C1 segment of cervical spinal cord (tissue), 14 donors: ENCODE results near the gene HSD11B1L.
"Not testable (repeated sequence)": the region's sequence is repeated elsewhere in the genome, so short reads cannot be mapped to it uniquely, and the experiment has no call there.

Source experiments
- DNase-seq, 14 donors: peaks; one replicate each; lab custom pipeline; 2025; lab: John Stamatoyannopoulos, UW

The HSD11B1L gene

DNA sequence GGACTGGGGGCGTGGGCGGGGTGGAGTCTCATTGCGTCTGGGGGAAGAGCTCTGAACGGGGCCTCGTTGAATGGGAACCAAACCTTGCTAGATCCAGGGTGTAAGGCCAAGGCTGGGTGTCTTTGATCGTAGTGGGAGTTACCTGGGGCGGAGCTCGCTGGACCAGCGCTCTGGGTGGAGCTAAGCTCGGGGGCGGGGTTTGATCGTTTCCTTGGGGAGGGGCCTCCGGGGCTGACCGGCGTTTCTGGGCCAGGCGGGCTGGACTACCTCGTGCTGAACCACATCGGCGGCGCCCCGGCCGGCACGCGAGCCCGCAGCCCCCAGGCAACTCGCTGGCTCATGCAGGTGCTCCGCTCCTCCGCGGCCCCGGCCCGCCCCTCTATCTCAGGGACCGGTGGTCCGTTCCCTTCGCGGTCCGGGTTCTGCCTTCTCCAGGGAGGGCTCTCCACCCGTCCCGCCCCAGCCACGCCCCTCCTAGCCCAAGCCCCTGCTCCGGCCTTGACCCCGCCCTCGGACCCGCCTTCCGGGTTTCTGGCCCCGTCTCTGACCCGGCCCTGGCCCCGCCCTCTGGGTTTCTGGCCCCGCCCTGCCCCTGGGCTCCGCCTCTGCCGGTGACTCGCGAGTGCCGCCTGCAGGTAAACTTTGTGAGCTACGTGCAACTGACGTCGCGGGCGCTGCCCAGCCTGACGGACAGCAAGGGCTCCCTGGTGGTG lies 6.0 kb downstream of the HSD11B1L start:
- DNase-seq: peak; percentile 51 to 92 (median 84)

DNA sequence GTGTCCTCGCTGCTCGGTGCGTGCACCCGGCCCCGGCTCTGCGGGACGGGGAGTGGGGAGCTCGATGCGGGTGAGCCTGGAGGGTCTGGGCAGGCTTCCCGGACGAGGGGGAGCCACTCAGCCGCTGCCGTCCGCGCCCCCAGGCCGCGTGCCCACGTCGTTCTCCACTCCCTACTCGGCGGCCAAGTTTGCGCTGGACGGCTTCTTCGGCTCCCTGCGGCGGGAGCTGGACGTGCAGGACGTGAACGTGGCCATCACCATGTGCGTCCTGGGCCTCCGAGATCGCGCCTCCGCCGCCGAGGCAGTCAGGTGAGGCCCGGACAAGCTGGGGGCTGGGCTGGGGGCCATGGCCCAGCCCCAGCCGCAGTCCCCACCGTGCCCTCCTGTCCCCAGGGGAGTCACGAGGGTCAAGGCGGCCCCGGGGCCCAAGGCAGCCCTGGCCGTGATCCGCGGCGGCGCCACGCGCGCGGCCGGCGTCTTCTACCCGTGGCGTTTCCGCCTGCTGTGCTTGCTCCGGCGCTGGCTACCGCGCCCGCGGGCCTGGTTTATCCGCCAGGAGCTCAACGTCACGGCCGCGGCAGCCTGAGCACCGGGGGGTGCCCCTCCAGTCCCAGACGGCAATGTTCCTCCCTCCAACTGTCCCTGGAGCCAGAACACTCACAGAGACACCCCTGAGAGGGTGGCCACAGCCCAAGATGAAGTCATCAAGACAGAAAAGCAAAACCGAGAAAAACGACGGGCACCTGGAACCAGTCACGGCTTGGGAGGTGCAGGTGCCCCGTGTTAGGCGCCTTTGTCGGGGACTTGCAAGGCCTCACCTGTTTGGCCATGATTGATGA lies 6.8 kb downstream of the HSD11B1L start:
- DNase-seq: no peak

DNA sequence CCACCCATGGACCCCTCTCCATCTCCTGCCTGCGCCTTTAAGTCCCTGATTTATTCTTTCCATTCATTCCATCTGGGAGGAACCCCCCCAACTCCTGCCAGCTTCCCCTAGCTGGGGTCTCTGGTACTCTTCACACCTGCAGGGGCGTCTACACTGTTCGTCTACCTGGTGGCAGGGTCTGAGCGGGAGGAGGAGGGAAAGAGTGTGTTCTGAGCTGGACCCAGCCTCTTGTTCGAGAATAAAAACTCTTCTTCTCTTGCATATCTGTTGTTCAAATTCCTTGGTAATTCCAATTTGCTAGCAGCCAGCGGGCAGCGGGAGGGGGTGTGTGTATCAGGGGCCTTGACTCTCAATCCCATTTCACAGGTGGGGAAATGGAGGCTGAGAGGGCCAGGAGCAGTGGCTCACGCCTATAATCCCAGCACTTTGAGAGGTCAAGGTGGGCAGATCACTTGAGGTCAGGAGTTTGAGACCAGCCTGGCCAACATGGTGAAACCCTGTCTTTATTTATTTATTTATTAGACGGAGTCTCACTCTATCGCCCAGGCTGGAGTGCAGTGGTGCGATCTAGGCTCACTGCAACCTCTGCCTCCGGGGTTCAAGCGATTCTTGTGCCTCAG lies 7.5 kb downstream of the HSD11B1L start:
- DNase-seq: not testable (repeated sequence)

DNA sequence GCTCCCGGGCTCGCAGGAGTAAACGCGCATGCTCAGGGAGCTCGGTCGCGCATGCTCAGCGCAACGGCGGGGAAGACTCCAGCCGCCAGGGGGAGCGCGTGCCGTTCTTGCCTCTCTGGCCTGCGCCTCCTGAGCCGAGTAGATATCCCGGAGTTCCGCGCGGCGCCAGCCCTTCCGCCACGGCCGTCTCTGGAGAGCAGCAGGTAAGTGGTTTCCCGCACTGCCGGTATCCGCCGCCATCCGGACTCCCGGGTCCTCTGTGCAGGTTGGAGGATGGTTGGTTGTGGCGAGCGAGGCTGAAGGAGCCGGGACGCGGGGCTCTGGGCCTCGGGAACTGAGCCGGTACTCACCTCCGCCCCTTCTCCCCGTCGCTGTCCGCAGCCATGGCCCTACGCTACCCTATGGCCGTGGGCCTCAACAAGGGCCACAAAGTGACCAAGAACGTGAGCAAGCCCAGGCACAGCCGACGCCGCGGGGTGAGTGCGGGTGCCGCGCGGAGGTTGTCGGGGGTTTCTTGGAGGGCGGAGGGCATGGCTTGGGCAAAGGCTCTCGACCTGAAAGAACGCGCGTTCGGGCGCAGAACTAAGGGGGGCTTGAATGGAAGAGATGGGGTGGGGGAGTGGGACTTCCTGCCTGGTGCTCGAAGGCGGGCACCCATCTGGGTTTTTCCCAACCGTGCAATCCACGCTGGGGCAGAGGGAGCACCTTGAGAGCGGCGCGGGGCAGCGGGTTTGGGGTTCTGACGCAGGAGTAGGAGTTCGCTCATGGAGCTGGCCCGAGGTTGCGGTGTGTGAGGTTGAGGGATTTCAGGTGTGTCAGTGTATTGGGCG lies 9.5 kb downstream of the HSD11B1L start, which contains the start of gene RPL36:
Gene RPL36, plus strand, starts transcription at position 171 of the 830 bp plus-strand sequence. Its CDS starts 213 bp downstream, at position 384.
- DNase-seq: peak; percentile 72 to 98 (median 94)

DNA sequence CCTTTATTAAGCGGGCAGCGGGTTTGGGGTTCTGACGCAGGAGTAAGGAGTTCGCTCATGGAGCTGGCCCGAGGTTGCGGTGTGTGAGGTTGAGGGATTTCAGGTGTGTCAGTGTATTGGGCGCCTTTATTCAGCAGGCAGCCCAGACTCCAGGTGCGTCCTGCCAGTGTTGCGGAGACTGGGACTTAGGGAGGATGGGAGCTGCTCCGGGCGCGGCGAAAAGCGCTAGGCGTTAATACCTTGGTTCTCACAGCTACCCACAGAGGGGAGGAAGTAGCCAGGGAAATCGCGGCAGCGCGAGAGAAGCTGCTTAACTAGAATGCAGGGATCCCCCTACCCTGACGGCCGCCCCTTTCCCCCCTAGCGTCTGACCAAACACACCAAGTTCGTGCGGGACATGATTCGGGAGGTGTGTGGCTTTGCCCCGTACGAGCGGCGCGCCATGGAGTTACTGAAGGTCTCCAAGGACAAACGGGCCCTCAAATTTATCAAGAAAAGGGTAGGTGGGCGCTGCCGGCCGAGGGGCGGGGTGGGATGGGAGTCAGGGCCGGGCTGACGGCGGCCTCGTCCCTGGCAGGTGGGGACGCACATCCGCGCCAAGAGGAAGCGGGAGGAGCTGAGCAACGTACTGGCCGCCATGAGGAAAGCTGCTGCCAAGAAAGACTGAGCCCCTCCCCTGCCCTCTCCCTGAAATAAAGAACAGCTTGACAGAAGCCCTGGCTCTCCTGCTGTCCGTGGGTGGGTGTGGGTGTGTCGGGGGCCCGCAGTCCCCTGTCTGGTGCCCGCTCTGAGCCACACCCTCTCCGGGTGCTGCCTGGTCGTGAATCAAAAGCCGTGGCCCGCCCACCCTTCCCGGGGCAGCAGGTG lies 10.4 kb downstream of the HSD11B1L start:
- peak in 6 of 14 donors; percentile 13 to 49 (median 28) for DNase-seq

DNA sequence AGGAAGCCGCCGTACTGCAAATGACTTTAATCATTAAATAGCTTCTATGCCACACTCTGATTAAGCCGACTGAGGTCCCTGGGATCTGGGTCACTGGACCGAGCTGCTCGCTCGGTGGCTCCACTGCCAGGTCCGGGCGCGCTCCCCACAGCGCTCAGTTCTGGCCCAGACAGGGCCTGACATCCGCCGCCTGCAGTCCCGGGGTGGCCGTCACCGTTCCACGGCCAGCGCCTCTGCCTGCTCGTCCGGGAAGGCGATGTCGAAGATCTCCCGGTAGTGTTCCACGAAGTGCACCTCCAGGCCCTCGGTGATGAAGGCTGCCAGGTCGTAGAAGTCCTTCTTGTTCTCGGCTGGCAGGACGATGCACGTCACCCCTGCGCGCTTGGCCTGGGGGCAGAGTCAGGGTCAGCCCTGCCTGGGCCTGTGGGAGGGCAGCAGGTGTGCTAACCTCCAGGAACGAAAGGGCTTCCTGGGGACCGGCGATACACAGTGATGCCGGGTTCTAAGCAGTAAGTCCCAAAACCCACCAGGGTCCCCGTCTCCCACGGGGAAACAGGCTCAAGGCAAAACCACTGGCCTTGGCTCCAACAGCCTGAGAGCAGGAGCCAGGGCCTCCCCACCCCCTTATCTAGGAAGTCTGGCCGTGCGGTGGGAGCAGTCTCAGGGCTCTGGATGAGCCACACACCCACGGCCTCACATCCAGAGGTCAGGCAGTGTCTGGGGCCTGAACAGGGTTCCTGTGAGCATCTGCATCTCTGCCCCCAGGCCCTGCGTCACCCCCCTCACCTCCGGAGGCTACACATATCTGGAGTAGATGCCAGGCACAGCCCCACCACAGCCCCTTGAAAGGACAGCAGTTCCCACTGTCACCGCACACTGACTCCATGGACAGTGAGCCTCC lies 11.2 kb downstream of the HSD11B1L start:
- DNase-seq: peak in 4 of 14 donors; percentile 13 to 49 (median 32)

DNA sequence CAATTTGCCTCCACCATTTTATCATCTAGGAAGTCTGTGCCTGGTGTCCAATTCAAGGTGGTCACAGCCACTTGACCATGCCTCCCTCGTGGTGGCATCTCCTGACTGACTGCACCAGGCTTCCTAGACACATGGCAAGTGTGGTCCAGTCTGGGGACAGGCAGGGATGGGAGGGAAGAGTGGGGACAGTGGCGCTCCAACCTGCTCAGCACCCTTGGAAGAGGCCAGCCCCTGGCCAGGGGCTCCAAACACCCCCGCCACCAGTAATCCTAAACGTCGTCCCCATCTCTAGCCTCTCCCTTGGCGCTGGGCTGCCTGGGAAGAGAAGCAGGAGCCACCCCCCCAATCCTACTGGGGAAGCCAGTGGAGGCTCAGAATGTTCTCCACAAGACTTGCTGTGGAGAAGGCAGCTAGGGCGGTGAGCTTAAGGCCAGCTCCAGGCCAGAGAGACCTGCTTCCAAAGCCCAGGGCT lies 11.9 kb downstream of the HSD11B1L start:
- DNase-seq: no peak

DNA sequence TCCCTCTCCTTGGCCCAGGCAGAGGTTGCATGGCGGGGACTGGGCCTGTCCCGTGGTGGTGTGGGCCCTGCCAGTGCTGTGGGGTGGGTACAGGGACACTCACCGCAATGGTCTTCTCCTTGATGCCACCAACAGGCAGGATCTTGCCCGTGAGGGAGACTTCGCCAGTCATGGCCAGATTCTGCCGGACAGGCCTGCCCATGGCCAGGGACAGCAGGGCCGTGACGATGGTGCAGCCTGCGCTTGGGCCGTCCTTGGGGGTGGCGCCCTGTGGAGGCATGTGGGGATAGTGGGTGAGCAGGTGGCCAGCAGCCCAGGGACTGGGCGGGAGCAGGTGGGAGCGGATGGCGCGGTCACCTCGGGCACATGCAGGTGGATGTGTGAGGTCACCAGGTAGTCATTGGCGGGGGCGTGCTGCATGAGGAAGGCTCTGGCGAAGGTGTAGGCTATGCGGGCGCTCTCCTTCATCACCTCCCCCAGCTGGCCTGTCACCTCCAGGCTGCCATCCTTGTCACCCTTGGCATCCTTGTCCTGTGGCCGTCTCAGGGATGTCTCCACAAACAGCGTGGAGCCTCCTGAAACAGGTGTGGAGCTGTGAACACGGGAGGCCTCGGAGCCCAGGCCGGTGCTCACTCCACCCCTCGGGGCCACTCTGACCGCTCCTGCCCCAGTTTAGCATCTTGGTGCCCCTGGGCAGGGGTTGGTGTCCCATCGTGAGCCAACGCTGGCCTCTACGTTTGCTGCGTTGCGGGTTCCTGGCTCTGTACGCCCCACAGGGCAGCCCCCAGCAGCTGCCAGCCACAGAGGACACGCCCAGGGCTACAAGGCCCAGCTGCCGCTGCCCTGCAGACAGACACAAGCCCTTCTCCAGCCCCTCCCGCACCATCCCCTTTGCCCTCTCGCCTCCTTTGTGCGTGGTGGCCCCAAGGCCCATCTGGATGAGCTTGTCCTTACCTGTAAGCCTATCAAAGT lies 12.7 kb downstream of the HSD11B1L start:
- no peak for DNase-seq

DNA sequence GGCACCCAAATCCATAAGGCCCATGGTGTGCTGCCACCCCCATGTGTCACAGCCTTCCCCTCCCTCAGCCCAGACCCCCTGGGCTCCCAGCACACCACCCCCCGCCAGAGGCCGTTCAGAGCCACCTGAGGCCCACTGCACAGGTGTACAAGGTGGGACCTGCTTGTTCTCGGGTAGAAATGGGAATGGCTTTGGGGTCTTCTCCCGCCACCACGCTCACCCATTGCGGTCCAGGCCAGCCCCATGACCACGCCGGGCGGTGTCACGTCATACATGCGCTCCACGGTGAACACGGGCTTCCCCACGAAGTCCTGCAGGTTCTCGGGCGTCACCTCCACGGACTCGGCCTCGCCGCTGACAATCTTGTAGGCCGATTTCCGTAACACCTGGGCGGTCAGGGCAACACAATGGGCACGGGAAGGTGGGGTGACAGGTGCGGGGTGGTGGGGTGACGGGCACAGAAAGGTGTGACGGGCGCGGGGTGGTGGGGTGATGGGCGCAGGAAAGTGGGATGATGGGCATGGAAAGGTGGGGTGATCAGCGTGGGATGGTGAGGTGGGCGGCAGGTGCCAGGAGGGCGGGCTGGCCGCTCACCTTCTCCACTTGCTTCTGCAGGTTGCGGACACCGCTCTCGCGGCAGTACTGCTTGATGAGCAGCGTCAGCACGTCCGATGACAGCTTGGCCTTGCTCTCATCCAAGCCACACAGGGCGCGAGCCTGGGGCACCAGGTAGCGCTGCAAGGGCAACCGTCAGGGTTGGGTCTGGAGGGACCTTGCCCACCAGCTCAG lies 13.5 kb downstream of the HSD11B1L start:
- DNase-seq: no peak

DNA sequence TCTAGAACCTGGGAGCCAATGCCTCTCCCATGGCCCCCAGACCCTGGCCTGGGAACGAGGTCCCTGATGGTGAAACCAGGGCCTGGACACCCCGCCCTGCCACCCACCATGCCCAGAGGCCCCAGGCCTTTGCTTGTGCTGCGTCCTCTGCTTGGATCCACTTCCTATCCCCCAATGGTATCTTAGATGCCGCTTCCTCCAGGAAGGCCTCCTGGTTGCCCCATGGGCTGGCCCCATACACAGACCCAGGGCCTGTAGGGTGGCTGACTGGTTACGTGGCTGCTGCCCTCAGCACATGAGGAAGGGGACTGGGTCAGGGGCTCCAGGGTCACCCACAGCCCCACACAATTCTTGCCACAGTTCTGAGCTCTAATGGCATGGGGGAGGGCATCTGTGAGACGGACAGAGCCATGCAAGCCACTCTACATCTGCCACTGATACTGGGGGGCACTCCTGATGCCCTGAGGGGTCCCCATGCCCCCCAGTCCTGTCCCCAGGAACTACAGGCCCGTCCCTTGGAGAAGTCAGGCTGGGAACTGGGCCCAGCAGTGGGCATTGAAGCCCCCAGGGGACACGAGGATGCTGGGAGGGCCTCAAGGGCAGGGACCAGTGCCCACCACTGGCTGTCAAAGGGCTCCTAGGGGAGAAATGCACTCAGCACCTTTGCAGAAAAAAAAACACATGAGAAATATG lies 14.3 kb downstream of the HSD11B1L start:
- no peak for DNase-seq

DNA sequence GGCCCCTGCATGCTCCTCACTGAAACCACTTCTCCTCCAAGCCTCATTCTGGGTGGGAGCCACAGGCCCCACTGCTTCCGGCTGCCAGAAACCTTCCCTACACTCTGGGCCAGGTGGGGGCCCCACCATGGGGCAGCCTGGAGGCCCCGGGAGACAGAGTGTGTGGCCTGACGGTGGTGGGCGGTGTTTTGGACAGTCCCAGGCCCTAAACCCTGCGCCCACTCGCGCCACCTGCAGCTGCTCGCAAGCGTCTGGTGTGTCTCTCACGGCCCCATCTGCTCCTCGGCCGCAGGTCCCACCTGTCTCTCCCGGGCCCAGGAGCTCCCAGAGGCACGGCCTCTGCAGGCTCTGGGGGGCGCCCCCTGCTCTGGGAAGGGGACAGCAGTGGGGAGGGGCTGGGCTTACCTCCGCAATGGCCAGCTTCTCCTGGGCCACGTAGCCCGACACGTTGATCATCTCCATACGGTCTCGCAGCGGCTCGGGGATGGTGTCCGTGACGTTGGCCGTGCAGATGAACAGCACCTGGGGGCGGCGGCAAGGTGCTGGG lies 14.9 kb downstream of the HSD11B1L start:
- DNase-seq: no peak

DNA sequence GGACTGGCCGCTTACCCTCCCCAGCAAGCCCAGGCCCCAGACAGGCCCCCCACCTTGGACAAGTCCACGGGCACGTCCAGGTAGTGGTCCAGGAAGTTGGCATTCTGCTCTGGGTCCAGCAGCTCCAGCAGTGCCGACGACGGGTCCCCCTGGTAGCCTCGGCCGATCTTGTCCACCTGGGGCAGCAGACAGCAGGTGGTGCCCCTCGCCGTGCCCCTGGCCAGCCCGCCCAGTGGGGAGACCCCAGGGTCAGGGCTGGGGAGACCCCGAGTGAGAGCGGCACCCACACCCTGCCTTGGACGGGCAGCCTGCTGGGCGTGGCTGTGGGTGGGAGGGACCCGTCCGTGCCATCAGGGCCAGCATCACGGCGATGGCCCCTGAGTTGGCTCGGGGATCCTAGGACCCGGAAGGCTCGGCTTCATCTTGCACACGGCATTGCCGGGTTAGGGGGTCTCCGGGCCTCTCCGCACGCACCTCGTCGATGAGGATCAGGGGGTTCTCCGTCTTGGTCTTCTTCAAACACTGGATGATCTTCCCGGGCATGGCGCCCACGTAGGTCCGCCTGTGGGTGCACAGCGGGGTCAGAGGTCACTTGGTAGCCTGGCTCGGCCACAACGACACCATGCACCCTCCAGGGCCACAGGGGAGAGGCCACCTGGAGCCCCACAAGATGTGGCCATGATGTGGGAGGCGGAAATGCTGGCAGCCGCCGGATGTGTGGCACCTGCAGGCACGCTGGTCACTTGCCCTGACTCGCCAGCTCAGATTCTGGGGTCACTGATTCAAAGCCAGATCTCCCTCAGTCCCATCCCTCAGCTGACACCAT lies 15.6 kb downstream of the HSD11B1L start:
- no peak for DNase-seq

DNA sequence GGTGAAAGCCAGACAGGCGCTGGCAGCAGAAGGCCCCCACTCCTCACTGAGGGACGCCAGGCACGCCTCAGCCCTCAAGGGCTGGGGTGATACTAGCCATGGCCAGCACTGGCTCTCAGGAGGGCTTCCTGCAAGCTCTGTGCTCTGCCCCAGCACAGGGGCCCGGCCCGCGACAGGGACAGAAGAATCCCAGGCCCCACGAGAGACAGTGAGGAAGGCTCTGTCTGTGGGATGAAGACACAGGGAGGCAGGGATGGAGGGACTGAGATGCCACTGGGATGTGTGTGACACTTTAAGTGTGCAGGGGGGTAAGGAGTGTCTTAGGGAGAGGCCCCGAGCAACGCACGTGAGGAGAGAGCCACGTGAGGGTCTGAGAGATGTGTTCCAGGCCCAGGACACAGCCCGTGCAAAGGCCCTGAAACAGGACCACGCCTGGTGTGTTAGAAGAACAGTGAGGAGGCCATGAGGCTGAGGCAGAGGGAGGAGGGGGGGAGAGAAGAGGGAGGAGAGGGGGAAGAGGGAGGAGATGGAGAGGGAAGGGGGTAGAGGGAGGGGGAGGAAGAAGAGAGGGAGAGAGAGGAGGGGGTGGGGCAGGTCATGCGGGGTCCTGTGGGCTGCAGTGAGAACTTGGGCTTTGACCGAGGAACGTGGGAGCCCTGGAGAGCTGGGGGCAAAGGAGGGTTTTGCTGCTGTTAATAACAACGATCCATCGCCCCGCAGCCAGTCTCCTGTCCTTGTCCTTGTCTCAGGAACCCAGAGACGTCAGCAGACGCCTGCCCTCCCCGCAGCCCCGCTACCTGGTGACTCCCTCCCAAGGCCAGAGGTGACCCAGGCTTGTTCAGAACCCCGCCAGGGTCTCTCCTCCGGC lies 16.4 kb downstream of the HSD11B1L start:
- no peak for DNase-seq

DNA sequence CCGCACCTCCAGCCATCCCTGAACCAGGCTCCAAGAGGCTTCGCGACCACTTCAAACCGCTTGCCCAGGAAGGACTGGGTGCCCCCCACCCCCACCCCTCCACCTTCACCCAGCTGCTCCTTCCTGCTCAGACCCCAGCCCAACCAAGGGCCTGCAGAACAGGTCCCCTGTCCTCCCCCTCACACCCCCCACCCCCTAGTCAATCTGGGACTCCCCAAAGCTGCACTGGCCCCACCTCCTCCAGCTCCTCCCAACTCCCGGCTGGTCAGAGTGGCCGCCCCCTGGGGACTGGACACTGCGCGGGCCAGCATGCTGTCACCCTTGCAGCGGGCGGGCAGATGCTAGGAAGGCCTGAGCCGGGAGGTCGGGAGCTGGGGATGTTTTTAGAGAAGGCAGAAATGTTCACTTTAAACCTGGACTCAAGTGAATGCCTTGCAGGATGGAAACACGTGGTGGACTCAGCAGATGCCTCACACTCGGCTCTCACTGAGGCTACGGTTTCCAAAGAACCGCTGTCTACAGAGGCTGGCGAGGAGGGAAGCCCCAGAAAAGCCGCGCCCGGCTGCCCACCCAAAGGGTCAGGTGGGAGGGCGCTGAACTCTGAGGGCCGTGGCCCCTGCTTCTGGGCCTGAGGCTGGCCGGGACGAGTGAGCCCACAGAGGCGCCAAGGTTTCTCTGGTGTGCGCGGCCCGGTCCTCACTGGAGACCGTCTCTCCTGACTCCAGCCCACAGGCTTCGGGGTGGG lies 17.2 kb downstream of the HSD11B1L start:
- DNase-seq: no peak
